Subcutaneous abdominal adipose tissue (tissue), 5 donors: ENCODE measurements around the gene COQ10A.
"Not testable (repeated sequence)": the region's sequence is repeated elsewhere in the genome, so short reads cannot be mapped to it uniquely, and the experiment has no call there.

Experiments
- H3K27ac ChIP-seq: one replicate; pipeline ENCODE4 v1.7.0; 2013; ENCODE audit warnings: low read depth, mild to moderate bottlenecking, inconsistent platforms, low read length, moderate library complexity
- H3K27me3 ChIP-seq, 5 donors: one replicate each; pipeline ENCODE4 v1.7.0; 2013; ENCODE audit warnings: low read length in 5 of 5, inconsistent platforms in 1 of 5; ENCODE audit not compliant: control insufficient read depth in 5 of 5, insufficient read depth in 4 of 5
- H3K36me3 ChIP-seq, 5 donors: one replicate each; pipeline ENCODE4 v1.7.0; 2013; ENCODE audit warnings: low read length in 5 of 5; ENCODE audit not compliant: control insufficient read depth in 5 of 5, insufficient read depth in 5 of 5
- H3K4me1 ChIP-seq, 5 donors: one replicate each; pipeline ENCODE4 v1.7.0; 2013; ENCODE audit warnings: low read length in 5 of 5, mild to moderate bottlenecking in 3 of 5, moderate library complexity in 1 of 5; ENCODE audit not compliant: control insufficient read depth in 5 of 5, insufficient read depth in 5 of 5
- H3K4me3 ChIP-seq, 5 donors: one replicate each; pipeline ENCODE4 v1.7.0; 2013; ENCODE audit warnings: low read length in 5 of 5, low read depth in 1 of 5
- H3K9ac ChIP-seq, 5 donors: one replicate each; pipeline ENCODE4 v1.7.0; 2013; ENCODE audit warnings: low read length in 5 of 5, mild to moderate bottlenecking in 4 of 5, moderate library complexity in 3 of 5
- H3K9me3 ChIP-seq, 5 donors: one replicate each; pipeline ENCODE4 v1.7.0; 2013; ENCODE audit warnings: low read length in 5 of 5; ENCODE audit not compliant: control insufficient read depth in 5 of 5
- donor health status: healthy.
- donor health status: healthy.
- donor health status: healthy.
- donor health status: healthy.
- donor health status: healthy.

Gene COQ10A

GRCh38 chr12:56267443-56268071, 815 bp downstream of the COQ10A start:
- H3K9me3 ChIP-seq: no peaks in the 10 kb centered on the region
- peaks cover 3 to 17% (median 14%) of the 10 kb centered on the region in 5 donors for H3K4me1 ChIP-seq
- H3K9ac ChIP-seq: peak overlapping the region in 3 of 5 donors; percentile 75 to 79 (median 78)
- H3K4me3 ChIP-seq: peak overlapping the region; percentile 59 to 93 (median 82)
- H3K27ac ChIP-seq: peak overlapping the region; percentile 82
- peaks cover 11 to 31% (median 28%) of the 10 kb centered on the region in 5 donors for H3K36me3 ChIP-seq
- no peaks in the 10 kb centered on the region for H3K27me3 ChIP-seq

GRCh38 chr12:56271031-56271430, 4.3 kb downstream of the COQ10A start:
- no peak overlapping the region for H3K4me3 ChIP-seq
- no peak overlapping the region for H3K27ac ChIP-seq
- no peak overlapping the region for H3K9ac ChIP-seq
- peaks cover 3 to 17% (median 14%) of the 10 kb centered on the region in 5 donors for H3K4me1 ChIP-seq
- H3K9me3 ChIP-seq: no peaks in the 10 kb centered on the region
- peaks cover 25 to 66% (median 61%) of the 10 kb centered on the region in 5 donors for H3K36me3 ChIP-seq
- H3K27me3 ChIP-seq: no peaks in the 10 kb centered on the region

- H3K27me3 ChIP-seq, H3K9ac ChIP-seq, H3K9me3 ChIP-seq, H3K4me3 ChIP-seq, H3K27ac ChIP-seq, H3K4me1 ChIP-seq: not testable (repeated sequence)
- H3K36me3 ChIP-seq: peaks cover 28 to 75% (median 68%) of the 10 kb centered on the region in 5 donors
Observed at GRCh38 chr12:56272468-56272867, 5.7 kb downstream of the COQ10A start.

GRCh38 chr12:56274299-56274698, 7.6 kb downstream of the COQ10A start:
- Histone ChIP-seq H3K9ac (no peak overlapping the region), H3K27me3 (no peaks in the 10 kb centered on the region), H3K4me1 (no peaks in the 10 kb centered on the region), H3K27ac (no peak overlapping the region), H3K9me3 (no peaks in the 10 kb centered on the region), H3K4me3 (no peak overlapping the region), H3K36me3 (peaks cover 30 to 90% (median 81%) of the 10 kb centered on the region in 5 donors)

- H3K9me3 ChIP-seq: no peaks in the 10 kb centered on the region
- H3K27ac ChIP-seq: no peak overlapping the region
- peaks cover 0 to 10% (median 8%) of the 10 kb centered on the region in 5 donors for H3K4me1 ChIP-seq
- H3K36me3 ChIP-seq: peaks cover 26 to 93% (median 77%) of the 10 kb centered on the region in 5 donors
- no peak overlapping the region for H3K4me3 ChIP-seq
- H3K27me3 ChIP-seq: no peaks in the 10 kb centered on the region
- no peak overlapping the region for H3K9ac ChIP-seq
Observed at GRCh38 chr12:56278905-56279304, 12.2 kb downstream of the COQ10A start.

- no peak overlapping the region for H3K4me3 ChIP-seq
- H3K27me3 ChIP-seq: no peaks in the 10 kb centered on the region
- H3K9ac ChIP-seq: no peak overlapping the region
- H3K9me3 ChIP-seq: no peaks in the 10 kb centered on the region
- H3K4me1 ChIP-seq: peaks cover 0 to 17% (median 11%) of the 10 kb centered on the region in 5 donors
- H3K27ac ChIP-seq: no peak overlapping the region
- peaks cover 20 to 85% (median 65%) of the 10 kb centered on the region in 5 donors for H3K36me3 ChIP-seq
Observed at GRCh38 chr12:56280849-56281248, 14.1 kb downstream of the COQ10A start.

GRCh38 chr12:56282030-56282429, 15.3 kb downstream of the COQ10A start:
- Histone ChIP-seq H3K4me1 (peaks cover 0 to 25% (median 19%) of the 10 kb centered on the region in 5 donors), H3K27ac (no peak overlapping the region), H3K27me3 (no peaks in the 10 kb centered on the region), H3K9me3 (no peaks in the 10 kb centered on the region), H3K36me3 (peaks cover 18 to 83% (median 61%) of the 10 kb centered on the region in 5 donors), H3K9ac (no peak overlapping the region), H3K4me3 (no peak overlapping the region)

- Histone ChIP-seq H3K9ac (no peak overlapping the region), H3K27ac (no peak overlapping the region), H3K27me3 (no peaks in the 10 kb centered on the region), H3K4me3 (no peak overlapping the region), H3K9me3 (no peaks in the 10 kb centered on the region), H3K36me3 (peaks cover 18 to 83% (median 61%) of the 10 kb centered on the region in 5 donors), H3K4me1 (peaks cover 0 to 29% (median 20%) of the 10 kb centered on the region in 5 donors)
Observed at GRCh38 chr12:56282579-56282978, 15.8 kb downstream of the COQ10A start.

- H3K9ac ChIP-seq, H3K27me3 ChIP-seq, H3K4me3 ChIP-seq, H3K9me3 ChIP-seq: not testable (repeated sequence)
- Histone ChIP-seq H3K4me1 (peaks cover 0 to 29% (median 24%) of the 10 kb centered on the region in 5 donors), H3K36me3 (peaks cover 16 to 66% (median 47%) of the 10 kb centered on the region in 5 donors), H3K27ac (peak overlapping the region; percentile 23)
Observed at GRCh38 chr12:56284263-56284662, 17.5 kb downstream of the COQ10A start.

- Histone ChIP-seq H3K4me3 (no peak overlapping the region), H3K27me3 (no peaks in the 10 kb centered on the region), H3K36me3 (peaks cover 13 to 54% (median 45%) of the 10 kb centered on the region in 5 donors), H3K9ac (no peak overlapping the region), H3K4me1 (peaks cover 0 to 27% (median 19%) of the 10 kb centered on the region in 5 donors), H3K27ac (no peak overlapping the region), H3K9me3 (no peaks in the 10 kb centered on the region)
Observed at GRCh38 chr12:56286044-56286830, 19.5 kb downstream of the COQ10A start.
